ENCODE results near the gene DOCK11.

Gene DOCK11

GRCh38 chrX:118724775-118725174 is 229.2 kb downstream of the DOCK11 start:
- no peak for TF ChIP-seq GATA2 (IDR thresholded peaks at IDR 0.05; ENCODE audit: low read depth, low read length)
- TF ChIP-seq GATA3 (IDR thresholded peaks at IDR 0.05; ENCODE audit: low read depth, low read length), result no peak

GRCh38 chrX:118726396-118726795 is 230.8 kb downstream of the DOCK11 start:
- TF ChIP-seq GATA2 (IDR thresholded peaks at IDR 0.05; ENCODE audit: low read depth, low read length), result no peak
- TF ChIP-seq GATA3 (IDR thresholded peaks at IDR 0.05; ENCODE audit: low read depth, low read length), result no peak

- no peak for TF ChIP-seq GATA3 (IDR thresholded peaks at IDR 0.05; ENCODE audit: low read depth, low read length)
- no peak for TF ChIP-seq GATA2 (IDR thresholded peaks at IDR 0.05; ENCODE audit: low read depth, low read length)
These were observed 231.5 kb downstream of the DOCK11 start, which contains the start of gene IL13RA1 for GRCh38 chrX:118726887-118727685. IL13RA1 (plus strand) TSS chrX:118727606; CDS start chrX:118727639, 33 bp downstream.

GRCh38 chrX:118727686-118728339 is 232.2 kb downstream of the DOCK11 start:
- TF ChIP-seq GATA2 (IDR thresholded peaks at IDR 0.05; ENCODE audit: low read depth, low read length) (no peak), GATA3 (IDR thresholded peaks at IDR 0.05; ENCODE audit: low read depth, low read length) (no peak)

GRCh38 chrX:118729042-118729652 is 233.5 kb downstream of the DOCK11 start:
- TF ChIP-seq GATA3 (IDR thresholded peaks at IDR 0.05; ENCODE audit: low read depth, low read length) (no peak), GATA2 (IDR thresholded peaks at IDR 0.05; ENCODE audit: low read depth, low read length) (no peak)

GRCh38 chrX:118730500-118731247 is 235.1 kb downstream of the DOCK11 start:
- TF ChIP-seq GATA2 (IDR thresholded peaks at IDR 0.05; ENCODE audit: low read depth, low read length), result no peak
- TF ChIP-seq GATA3 (IDR thresholded peaks at IDR 0.05; ENCODE audit: low read depth, low read length), result no peak

GRCh38 chrX:118734909-118735308 is 239.3 kb downstream of the DOCK11 start:
- TF ChIP-seq GATA2 (IDR thresholded peaks at IDR 0.05; ENCODE audit: low read depth, low read length) (no peak), GATA3 (IDR thresholded peaks at IDR 0.05; ENCODE audit: low read depth, low read length) (no peak)
